Endothelial cell of hepatic sinusoid (primary cell): ENCODE data around the gene PRDM9.
"Not testable (repeated sequence)": the region's sequence is repeated elsewhere in the genome, so short reads cannot be mapped to it uniquely, and the experiment has no call there.

Experiments used
- in situ Hi-C: cut with HindIII; loops from 2 replicates; pipeline ENCODE4 v1.10.0; 2017; ENCODE audit warnings: low sequenced_read_pairs

PRDM9 gene

GRCh38 chr5:23507278-23507685, at the start of gene PRDM9:
Gene PRDM9, plus strand, starts transcription at chr5:23507609. Its CDS starts 1,425 bp downstream, at chr5:23509034.
- in situ Hi-C loops, result no loop called here

GRCh38 chr5:23457780-23458179, 49.6 kb upstream of the PRDM9 start:
- in situ Hi-C loops, result no loop called here

GRCh38 chr5:23459214-23459613, 48.2 kb upstream of the PRDM9 start:
- in situ Hi-C loops, result no loop called here

- in situ Hi-C loops, result no loop called here
Measured at GRCh38 chr5:23461576-23461975, 45.8 kb upstream of the PRDM9 start.

GRCh38 chr5:23466401-23466912, 41.0 kb upstream of the PRDM9 start:
- in situ Hi-C loops, result no loop called here

GRCh38 chr5:23468658-23469057, 38.8 kb upstream of the PRDM9 start:
- in situ Hi-C loops, result no loop called here

GRCh38 chr5:23473915-23474314, 33.5 kb upstream of the PRDM9 start:
- in situ Hi-C loops, result no loop called here

GRCh38 chr5:23474315-23474714, 33.1 kb upstream of the PRDM9 start:
- in situ Hi-C loops, result no loop called here

GRCh38 chr5:23476580-23476979, 30.8 kb upstream of the PRDM9 start:
- in situ Hi-C loops, result no loop called here

GRCh38 chr5:23482642-23483041, 24.8 kb upstream of the PRDM9 start:
- in situ Hi-C loops, result no loop called here

- in situ Hi-C loops, result no loop called here
Measured at GRCh38 chr5:23483090-23483489, 24.3 kb upstream of the PRDM9 start.

GRCh38 chr5:23484096-23484495, 23.3 kb upstream of the PRDM9 start:
- in situ Hi-C loops, result no loop called here

GRCh38 chr5:23486227-23486626, 21.2 kb upstream of the PRDM9 start:
- in situ Hi-C loops, result not testable (repeated sequence)

GRCh38 chr5:23490993-23491392, 16.4 kb upstream of the PRDM9 start:
- in situ Hi-C loops, result no loop called here

GRCh38 chr5:23494558-23494957, 12.9 kb upstream of the PRDM9 start:
- in situ Hi-C loops, result no loop called here

GRCh38 chr5:23496576-23496975, 10.8 kb upstream of the PRDM9 start:
- in situ Hi-C loops, result no loop called here

- in situ Hi-C loops, result no loop called here
Measured at GRCh38 chr5:23506329-23507236, 826 bp upstream of the PRDM9 start.

- in situ Hi-C loops, result not testable (repeated sequence)
Measured at GRCh38 chr5:23510434-23510833, 3.0 kb downstream of the PRDM9 start.

- in situ Hi-C loops, result no loop called here
Measured at GRCh38 chr5:23522553-23522952, 15.1 kb downstream of the PRDM9 start.

GRCh38 chr5:23523031-23523430, 15.6 kb downstream of the PRDM9 start:
- in situ Hi-C loops, result no loop called here

GRCh38 chr5:23523998-23524397, 16.6 kb downstream of the PRDM9 start:
- in situ Hi-C loops, result no loop called here

- in situ Hi-C loops, result no loop called here
Measured at GRCh38 chr5:23525751-23526150, 18.3 kb downstream of the PRDM9 start.
